Measurements from ENCODE around the gene ACOT7.
"Not testable (repeated sequence)": the region's sequence is repeated elsewhere in the genome, so short reads cannot be mapped to it uniquely, and the experiment has no call there.

Gene ACOT7

GRCh38 chr1:6396998-6397397 is 3.4 kb upstream of the ACOT7 start:
- no peak for DNase-seq (ENCODE audit: low read depth)

GRCh38 chr1:6395781-6396244 is 2.2 kb upstream of the ACOT7 start:
- DNase-seq (ENCODE audit: low read depth), result not testable (repeated sequence)

GRCh38 chr1:6395130-6395529 is 1.6 kb upstream of the ACOT7 start:
- DNase-seq (ENCODE audit: low read depth), result not testable (repeated sequence)

GRCh38 chr1:6392809-6393399 is 663 bp downstream of the ACOT7 start:
- no peak for DNase-seq (ENCODE audit: low read depth)

- DNase-seq (ENCODE audit: low read depth), result no peak
Observed at GRCh38 chr1:6391951-6392808, 1.4 kb downstream of the ACOT7 start.

- no peak for DNase-seq (ENCODE audit: low read depth)
Observed at GRCh38 chr1:6389971-6390370, 3.6 kb downstream of the ACOT7 start.

- no peak for DNase-seq (ENCODE audit: low read depth)
Observed at GRCh38 chr1:6386371-6386949, 7.1 kb downstream of the ACOT7 start.

GRCh38 chr1:6385488-6386191 is 7.9 kb downstream of the ACOT7 start:
- DNase-seq (ENCODE audit: low read depth), result no peak

- no peak for DNase-seq (ENCODE audit: low read depth)
Observed at GRCh38 chr1:6384962-6385361, 8.6 kb downstream of the ACOT7 start.

- DNase-seq (ENCODE audit: low read depth), result no peak
Observed at GRCh38 chr1:6384135-6384534, 9.4 kb downstream of the ACOT7 start.

GRCh38 chr1:6380037-6380436 is 13.5 kb downstream of the ACOT7 start:
- DNase-seq (ENCODE audit: low read depth), result no peak

GRCh38 chr1:6378096-6378746 is 15.3 kb downstream of the ACOT7 start:
- no peak for DNase-seq (ENCODE audit: low read depth)

GRCh38 chr1:6373961-6374720 is 19.4 kb downstream of the ACOT7 start:
- DNase-seq (ENCODE audit: low read depth), result no peak

GRCh38 chr1:6372236-6372635 is 21.3 kb downstream of the ACOT7 start:
- not testable (repeated sequence) for DNase-seq (ENCODE audit: low read depth)

GRCh38 chr1:6370006-6370405 is 23.6 kb downstream of the ACOT7 start:
- DNase-seq (ENCODE audit: low read depth), result no peak

- DNase-seq (ENCODE audit: low read depth), result no peak
Observed at GRCh38 chr1:6367381-6368012, 26.1 kb downstream of the ACOT7 start.

- no peak for DNase-seq (ENCODE audit: low read depth)
Observed at GRCh38 chr1:6365047-6365446, 28.5 kb downstream of the ACOT7 start.

- DNase-seq (ENCODE audit: low read depth), result not testable (repeated sequence)
Observed at GRCh38 chr1:6363085-6363884, 30.3 kb downstream of the ACOT7 start.

- DNase-seq (ENCODE audit: low read depth), result no peak
Observed at GRCh38 chr1:6361124-6361775, 32.3 kb downstream of the ACOT7 start.
